GM18505 (cell line): ENCODE data around the gene PSMC3.

Source experiments
- ATAC-seq: cut with Tn5 transposase; IDR thresholded peaks from one replicate; pipeline ENCODE4 v1.9.1; 2021; ENCODE audit not compliant: unreplicated experiment
- POLR2A ChIP-seq: IDR thresholded peaks from 4 replicates; pipeline ENCODE4 v1.6.1; 2011; ENCODE audit warnings: borderline replicate concordance; ENCODE audit not compliant: insufficient read depth, insufficient read length; ENCODE audit errors: extremely low read depth

PSMC3 gene

GRCh38 chr11:47451436-47451835, 25.2 kb upstream of the PSMC3 start:
- TF ChIP-seq POLR2A = no peak
- no peak for ATAC-seq

DNA sequence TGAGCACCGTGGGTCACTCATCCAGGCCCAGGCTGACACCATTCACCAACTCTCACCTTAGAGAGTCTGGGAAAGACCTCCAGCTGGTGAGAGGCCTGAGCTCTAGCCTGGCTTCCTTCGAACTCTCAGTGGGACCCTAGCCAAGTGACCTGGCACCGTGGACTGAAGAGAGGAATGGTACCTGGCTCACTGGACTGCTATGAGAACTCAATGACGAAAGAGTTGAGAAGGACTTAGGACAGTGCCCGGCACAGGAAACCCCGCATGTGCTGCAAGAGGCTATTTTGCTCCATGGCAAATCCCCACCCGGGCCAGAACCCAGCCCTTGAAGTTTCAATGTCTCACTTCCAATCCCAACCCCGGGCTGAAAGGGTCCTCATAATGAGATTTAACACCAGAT, 23.3 kb upstream of the PSMC3 start:
- ATAC-seq = no peak
- TF ChIP-seq POLR2A = no peak

DNA sequence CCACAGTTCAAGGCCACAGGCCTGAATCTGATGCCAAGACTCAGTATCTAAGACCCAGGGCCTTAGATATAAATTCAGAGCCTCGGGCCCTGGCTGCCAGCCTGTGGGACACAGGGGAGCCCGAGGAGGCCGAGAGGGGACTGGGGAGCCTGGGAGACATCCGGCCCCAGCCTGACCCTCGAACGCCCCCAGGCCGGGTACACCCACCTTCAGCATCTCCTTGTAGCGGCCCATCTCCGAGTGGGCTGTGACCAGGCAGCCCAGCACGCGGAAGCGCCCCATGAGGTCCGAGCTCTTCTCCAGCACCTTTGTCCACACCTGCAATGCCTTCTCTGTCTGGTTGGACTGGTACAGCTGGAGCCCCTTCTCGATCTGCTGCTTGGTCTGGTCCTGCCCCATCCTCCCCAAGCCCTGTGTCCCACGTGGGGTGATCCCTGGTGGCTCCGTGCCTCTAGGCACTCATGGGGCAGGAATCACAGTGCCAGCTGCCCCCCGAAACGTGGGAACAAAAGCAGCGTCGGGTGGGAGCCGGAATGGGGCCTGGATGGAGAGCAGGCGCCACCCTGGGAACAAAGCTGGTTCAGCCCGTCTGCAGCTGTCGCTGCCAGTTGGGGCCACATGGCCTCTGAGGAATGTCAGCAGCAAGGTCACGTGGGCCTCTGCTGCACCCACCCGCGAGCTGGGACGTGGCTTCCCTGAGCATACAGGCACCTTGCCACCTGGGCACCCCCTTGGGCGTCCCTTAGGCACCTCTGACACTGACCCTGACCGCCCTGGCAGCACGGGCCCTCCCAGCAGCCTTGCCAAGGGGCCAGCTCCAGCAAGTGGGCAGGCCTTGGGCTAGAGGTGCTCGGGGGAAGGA, 22.6 kb upstream of the PSMC3 start, which contains the start of gene RAPSN:
Gene RAPSN, minus strand, starts transcription at position 571 of the 862 bp plus-strand sequence. Its CDS starts 172 bp downstream, at position 399.
- TF ChIP-seq POLR2A = no peak
- ATAC-seq = no peak

GRCh38 chr11:47447906-47448305, 21.7 kb upstream of the PSMC3 start:
- ATAC-seq = no peak
- no peak for TF ChIP-seq POLR2A

GRCh38 chr11:47446833-47447232, 20.6 kb upstream of the PSMC3 start:
- TF ChIP-seq POLR2A = no peak
- ATAC-seq = no peak

DNA sequence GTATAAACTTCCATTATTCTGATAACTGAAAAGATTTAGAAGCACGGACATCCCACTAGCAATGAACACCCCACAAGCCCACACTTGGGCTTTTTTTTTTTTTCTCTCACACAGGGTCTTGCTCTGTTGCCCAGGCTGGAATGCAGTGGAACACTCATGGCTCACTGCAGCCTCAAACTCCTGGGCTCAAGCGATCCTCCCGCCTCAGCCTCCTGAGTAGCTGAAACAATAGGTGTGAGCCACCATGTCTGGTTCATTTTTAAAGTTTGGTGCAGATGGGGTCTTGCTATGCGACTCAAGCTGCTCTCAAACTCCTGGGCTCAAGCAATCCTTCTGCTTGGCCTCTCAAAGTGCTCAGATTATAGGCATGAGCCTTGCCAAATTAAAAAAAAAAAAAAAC, 19.6 kb upstream of the PSMC3 start:
- no peak for ATAC-seq
- TF ChIP-seq POLR2A = no peak

DNA sequence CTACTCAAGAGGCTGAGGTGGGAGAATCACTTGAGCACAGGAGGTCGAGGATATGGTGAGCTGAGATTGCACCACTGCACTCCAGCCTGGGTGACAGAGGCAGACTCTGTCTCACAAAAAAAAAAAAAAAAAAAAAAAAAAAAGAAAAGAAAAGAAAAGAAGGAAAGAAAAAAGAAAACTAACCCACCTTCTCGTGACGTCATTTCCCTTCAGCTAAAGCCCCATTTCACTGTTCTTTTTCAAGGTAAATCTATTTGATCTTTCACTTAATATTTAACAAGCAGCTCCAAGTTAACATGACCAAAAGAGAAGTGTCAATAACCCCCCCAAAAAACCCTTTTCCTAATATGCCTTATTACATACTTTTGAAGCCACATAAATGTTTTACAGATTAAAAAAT, 17.6 kb upstream of the PSMC3 start:
- no peak for ATAC-seq
- TF ChIP-seq POLR2A = no peak

DNA sequence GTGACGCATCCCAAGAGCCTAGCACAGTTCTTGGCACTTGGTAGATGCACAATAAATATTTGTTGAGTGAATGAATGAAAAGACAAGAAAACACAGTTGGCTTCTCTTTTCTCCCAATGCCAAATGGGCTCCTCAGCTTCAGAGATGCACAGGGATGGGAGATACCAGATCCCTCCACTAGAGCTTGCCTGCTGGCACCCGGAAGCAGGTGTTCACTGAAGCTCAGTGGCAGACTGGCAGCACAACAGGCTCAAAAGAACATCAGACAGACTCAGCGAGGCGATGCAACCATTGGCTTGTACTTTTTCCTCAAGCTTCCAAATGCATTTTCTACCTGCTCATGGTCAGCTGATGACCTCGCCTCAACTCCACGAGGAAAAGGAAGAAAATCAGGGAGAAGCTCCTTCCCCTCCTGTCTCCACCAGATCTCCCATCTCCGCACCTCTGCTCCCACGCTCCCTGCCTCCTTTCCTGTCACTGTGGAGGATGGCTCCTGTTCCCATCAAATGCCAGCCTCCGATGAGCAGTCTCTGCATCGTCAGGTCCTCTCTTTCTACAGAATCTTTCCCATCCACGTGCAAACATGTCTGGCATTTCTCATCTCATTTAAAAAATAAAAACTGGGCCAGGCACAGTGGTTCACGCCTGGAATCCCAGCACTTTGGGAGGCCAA, 16.9 kb upstream of the PSMC3 start:
- TF ChIP-seq POLR2A = no peak
- ATAC-seq = no peak

- no peak for ATAC-seq
- TF ChIP-seq POLR2A = no peak
Observed at GRCh38 chr11:47442514-47442913, 16.3 kb upstream of the PSMC3 start.

GRCh38 chr11:47441421-47441820, 15.2 kb upstream of the PSMC3 start:
- TF ChIP-seq POLR2A = no peak
- ATAC-seq = no peak

GRCh38 chr11:47440054-47440476, 13.8 kb upstream of the PSMC3 start:
- ATAC-seq = no peak
- no peak for TF ChIP-seq POLR2A

DNA sequence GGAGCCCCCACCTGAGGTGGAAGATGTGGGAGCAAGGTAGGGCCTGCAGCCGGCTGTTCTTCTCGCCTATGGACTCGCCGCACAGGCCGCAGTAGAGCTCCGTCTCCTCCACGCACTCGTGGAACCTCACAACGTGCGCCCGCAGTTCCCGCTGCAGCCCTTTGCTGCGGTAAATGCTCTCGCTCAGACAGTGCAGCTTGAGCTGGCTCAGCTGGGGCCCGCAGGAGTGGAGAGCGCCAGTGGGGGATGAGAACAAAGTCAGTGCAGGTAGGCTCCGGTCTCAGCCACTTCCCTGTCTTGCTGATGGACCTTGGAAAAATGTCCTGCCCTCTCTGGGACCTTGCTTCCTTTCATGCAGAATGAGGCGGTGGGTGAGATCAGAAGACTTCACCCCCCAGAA, 12.5 kb upstream of the PSMC3 start:
- ATAC-seq = no peak

DNA sequence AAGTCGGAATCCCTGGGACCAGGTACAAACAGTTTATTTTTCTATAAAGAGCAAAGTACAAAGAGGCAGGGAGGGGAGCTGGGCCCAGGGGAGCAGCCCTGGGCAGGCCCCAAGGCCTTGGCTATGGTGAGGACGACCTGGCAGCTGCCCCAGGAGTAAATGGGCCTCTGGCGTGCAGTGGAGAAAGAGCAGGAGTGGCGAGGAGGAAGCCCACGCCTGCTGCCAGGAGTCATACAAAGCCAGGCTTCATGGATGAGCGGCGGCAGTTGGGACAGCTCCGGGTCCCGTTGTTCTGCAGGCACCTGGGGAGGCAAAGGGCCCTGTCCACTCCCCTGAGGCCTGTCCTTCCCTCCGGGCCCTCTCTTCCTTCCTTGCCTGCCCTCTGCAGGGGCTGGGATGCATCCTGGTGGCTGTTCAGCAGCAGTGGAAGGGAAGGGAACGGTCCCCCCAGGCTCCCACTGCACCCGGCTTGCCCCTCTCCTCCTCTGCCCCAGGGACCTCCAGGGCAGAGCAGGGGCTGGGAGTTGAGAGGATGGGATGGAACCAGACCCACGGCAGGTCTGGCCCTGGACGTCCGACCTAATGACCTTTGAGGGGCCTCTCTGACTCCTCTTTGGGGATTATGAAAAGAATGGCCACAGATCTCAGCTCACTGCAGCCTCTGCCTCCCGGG, 11.6 kb upstream of the PSMC3 start:
- TF ChIP-seq POLR2A = no peak
- no peak for ATAC-seq

More for the DNA sequence above, 12.5 kb upstream of the PSMC3 start:
- no peak for TF ChIP-seq POLR2A
